HL-60 (cell line): Measurements from ENCODE around the gene SNTB2.

Source experiments
- CTCF ChIP-seq: IDR thresholded peaks from one replicate; pipeline ENCODE4 v1.5.1; 2011; ENCODE audit warnings: low read length, control low read depth, inconsistent platforms; ENCODE audit not compliant: insufficient read depth
- POLR2AphosphoS5 ChIP-seq: IDR thresholded peaks from 2 replicates; pipeline ENCODE4 v1.6.1; 2012; ENCODE audit warnings: low read depth

DNA sequence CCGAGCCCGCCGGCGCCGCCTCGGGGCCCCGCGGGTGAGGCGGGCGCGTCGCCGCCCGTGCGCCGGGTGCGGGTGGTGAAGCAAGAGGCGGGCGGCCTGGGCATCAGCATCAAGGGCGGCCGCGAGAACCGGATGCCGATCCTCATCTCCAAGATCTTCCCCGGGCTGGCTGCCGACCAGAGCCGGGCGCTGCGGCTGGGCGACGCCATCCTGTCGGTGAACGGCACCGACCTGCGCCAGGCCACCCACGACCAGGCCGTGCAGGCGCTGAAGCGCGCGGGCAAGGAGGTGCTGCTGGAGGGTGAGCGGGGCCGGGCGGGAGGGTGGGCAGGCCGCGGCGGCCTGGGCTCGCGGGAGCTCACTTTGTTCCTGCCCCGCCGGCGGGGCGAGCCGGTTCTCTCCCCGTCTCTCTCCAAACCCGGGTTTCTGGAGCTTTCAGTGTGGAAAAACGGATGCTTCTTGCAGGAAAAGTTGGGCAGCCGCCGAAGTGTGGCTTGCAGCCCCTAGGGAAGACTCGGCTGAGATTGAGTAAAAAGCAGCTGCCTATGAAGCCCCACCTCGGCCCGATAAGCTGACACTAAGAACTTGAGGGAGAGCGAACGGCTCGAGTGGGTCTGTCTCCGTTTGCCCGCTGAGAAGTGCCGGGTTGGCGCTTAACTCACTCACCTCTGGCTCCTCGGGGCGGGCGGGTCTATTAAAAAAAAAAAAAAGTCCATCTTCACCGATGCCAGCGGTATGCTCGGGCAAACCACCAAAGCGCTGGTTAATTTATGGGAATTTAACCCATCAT, 677 bp downstream of the SNTB2 start:
- TF ChIP-seq CTCF, result no peak
- no peak for TF ChIP-seq POLR2AphosphoS5
